IPS-20b (cell line): ENCODE results near the gene IGF2BP3.

Source experiments
- H3K27ac ChIP-seq: one replicate; pipeline ENCODE4 v1.5.1; 2013; ENCODE audit warnings: low read length
- H3K27me3 ChIP-seq: 2 replicates; pipeline ENCODE4 v1.6.1; 2013; ENCODE audit warnings: mild to moderate bottlenecking, low read length, inconsistent platforms; ENCODE audit not compliant: insufficient read depth
- H3K36me3 ChIP-seq: 2 replicates; pipeline ENCODE4 v1.6.1; 2013; ENCODE audit warnings: low read depth, mild to moderate bottlenecking, inconsistent platforms, low read length, moderate library complexity; ENCODE audit not compliant: insufficient read depth
- H3K4me1 ChIP-seq: 2 replicates; pipeline ENCODE4 v1.6.1; 2013; ENCODE audit warnings: mild to moderate bottlenecking, control low read depth, inconsistent platforms, low read length, moderate library complexity; ENCODE audit not compliant: insufficient read depth
- H3K4me3 ChIP-seq: 2 replicates; pipeline ENCODE4 v1.5.1; 2013; ENCODE audit warnings: mild to moderate bottlenecking, low read length, inconsistent platforms
- H3K9ac ChIP-seq: 2 replicates; pipeline ENCODE4 v1.6.1; 2013; ENCODE audit warnings: low read depth, mild to moderate bottlenecking, inconsistent platforms, low read length, moderate library complexity
- H3K9me3 ChIP-seq: 2 replicates; pipeline ENCODE4 v1.6.1; 2013; ENCODE audit warnings: mild to moderate bottlenecking, low read depth, low read length, inconsistent platforms; ENCODE audit not compliant: insufficient read depth

Gene IGF2BP3

GRCh38 chr7:23394488-23395171, 75.7 kb downstream of the IGF2BP3 start:
- Histone ChIP-seq H3K9me3 (no peaks in the 10 kb centered on the region), H3K36me3 (peaks cover 70% of the 10 kb centered on the region), H3K9ac (no peak overlapping the region), H3K27ac (no peak overlapping the region), H3K27me3 (no peaks in the 10 kb centered on the region), H3K4me1 (peaks cover 5% of the 10 kb centered on the region; the same call in 1 of the 2 replicates), H3K4me3 (no peak overlapping the region)

DNA sequence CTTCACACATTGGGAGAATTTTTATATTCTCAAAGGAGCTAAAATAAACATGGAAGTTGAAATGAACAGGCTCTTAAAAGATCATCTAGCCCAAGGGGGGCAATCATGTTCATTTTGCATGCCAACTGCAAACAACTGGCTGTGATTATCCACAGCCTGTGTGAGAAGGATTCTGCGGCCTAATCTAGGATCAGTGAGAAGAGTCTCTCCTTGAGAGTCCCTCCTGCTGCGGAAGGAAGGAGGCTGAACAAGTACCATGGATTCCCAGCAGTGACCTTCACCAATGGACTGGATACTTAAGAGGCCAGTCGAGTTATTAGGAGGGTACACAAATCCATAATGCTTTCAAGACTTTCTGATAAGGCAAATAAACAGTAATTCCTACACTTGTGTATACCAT, 76.7 kb downstream of the IGF2BP3 start:
- Histone ChIP-seq H3K9ac (no peak overlapping the region), H3K27ac (no peak overlapping the region), H3K4me1 (peaks cover 5% of the 10 kb centered on the region; the same call in 1 of the 2 replicates), H3K36me3 (peaks cover 75% of the 10 kb centered on the region), H3K27me3 (no peaks in the 10 kb centered on the region), H3K4me3 (no peak overlapping the region), H3K9me3 (no peaks in the 10 kb centered on the region)

DNA sequence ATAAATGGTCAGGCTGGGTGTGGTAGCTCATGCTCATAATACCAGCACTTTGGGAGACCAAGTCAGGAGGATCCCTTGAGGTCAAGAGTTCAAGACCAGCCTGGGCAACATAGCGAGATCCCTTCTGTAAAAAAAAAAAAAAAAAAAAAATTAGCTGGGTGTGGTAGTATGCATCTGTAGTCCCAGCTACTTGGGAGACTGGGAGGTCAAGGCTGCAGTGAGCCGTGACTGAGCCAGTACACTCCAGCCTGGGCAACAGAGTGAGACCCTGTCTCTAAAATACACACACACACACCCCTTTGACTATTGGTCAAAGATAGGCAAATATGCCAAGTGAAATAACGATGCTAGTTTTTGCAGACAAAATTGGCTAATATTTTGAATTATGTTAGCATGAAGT, 80.6 kb downstream of the IGF2BP3 start:
- Histone ChIP-seq H3K36me3 (peaks cover 84% of the 10 kb centered on the region), H3K9me3 (no peaks in the 10 kb centered on the region), H3K4me1 (peaks cover 5% of the 10 kb centered on the region; the same call in 1 of the 2 replicates), H3K9ac (no peak overlapping the region), H3K27ac (no peak overlapping the region), H3K4me3 (no peak overlapping the region), H3K27me3 (no peaks in the 10 kb centered on the region)

DNA sequence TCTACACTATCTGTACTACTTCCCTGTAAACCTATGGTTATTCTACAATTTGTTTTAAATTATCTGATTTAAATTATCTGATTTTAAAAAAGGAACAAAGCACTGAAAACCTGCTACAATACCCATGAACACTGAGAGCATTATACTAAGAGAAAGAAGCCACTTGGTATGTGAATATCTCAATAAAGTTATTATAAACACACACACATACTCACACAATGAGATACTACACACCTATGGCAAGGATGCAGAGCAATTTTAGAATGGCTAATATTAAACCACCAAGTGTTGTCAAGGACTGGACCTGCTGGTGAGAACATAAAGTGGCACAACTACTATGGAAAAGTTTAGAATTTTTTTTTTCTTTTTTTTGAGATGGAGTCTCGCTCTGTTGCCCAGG, 82.7 kb downstream of the IGF2BP3 start:
- Histone ChIP-seq H3K4me3 (no peak overlapping the region), H3K27ac (no peak overlapping the region), H3K36me3 (peaks cover 75% of the 10 kb centered on the region), H3K4me1 (peaks cover 5% of the 10 kb centered on the region; the same call in 1 of the 2 replicates), H3K9ac (no peak overlapping the region), H3K27me3 (no peaks in the 10 kb centered on the region), H3K9me3 (no peaks in the 10 kb centered on the region)

DNA sequence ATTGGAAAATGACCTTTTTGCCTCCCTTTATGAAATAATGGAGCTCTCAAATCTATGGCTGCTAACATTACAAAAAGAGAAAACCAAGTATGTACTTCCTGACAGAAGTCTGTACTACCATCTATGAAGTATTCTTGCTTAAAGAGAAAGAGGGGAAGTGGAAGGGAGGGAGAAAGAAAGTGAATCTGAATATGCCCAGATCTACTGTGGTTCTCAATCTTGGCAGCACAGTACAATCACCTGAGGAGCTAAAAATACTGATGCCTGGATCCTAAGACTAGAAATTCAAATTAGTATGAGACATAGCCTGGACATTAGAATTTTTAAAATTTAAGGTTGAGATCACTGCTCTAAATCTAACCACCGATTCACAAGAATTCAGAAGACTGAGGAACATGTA, 85.2 kb downstream of the IGF2BP3 start:
- Histone ChIP-seq H3K27ac (no peak overlapping the region), H3K36me3 (peaks cover 72% of the 10 kb centered on the region)

GRCh38 chr7:23383225-23383624, 87.1 kb downstream of the IGF2BP3 start:
- no peaks in the 10 kb centered on the region for H3K9me3 ChIP-seq
- no peak overlapping the region for H3K4me3 ChIP-seq
- H3K27me3 ChIP-seq: no peaks in the 10 kb centered on the region
- no peak overlapping the region for H3K27ac ChIP-seq
- peaks cover 67% of the 10 kb centered on the region for H3K36me3 ChIP-seq
- no peaks in the 10 kb centered on the region for H3K4me1 ChIP-seq
- no peak overlapping the region for H3K9ac ChIP-seq

More for the DNA sequence above, 85.2 kb downstream of the IGF2BP3 start:
- H3K4me1 ChIP-seq: no peaks in the 10 kb centered on the region
- no peak overlapping the region for H3K4me3 ChIP-seq
- no peaks in the 10 kb centered on the region for H3K9me3 ChIP-seq
- no peak overlapping the region for H3K9ac ChIP-seq
- no peaks in the 10 kb centered on the region for H3K27me3 ChIP-seq

GRCh38 chr7:23380961-23381360, 89.3 kb downstream of the IGF2BP3 start:
- H3K9me3 ChIP-seq: no peaks in the 10 kb centered on the region
- no peak overlapping the region for H3K9ac ChIP-seq
- no peak overlapping the region for H3K27ac ChIP-seq
- H3K4me3 ChIP-seq: no peak overlapping the region
- no peaks in the 10 kb centered on the region for H3K27me3 ChIP-seq
- peaks cover 48% of the 10 kb centered on the region for H3K36me3 ChIP-seq
- H3K4me1 ChIP-seq: no peaks in the 10 kb centered on the region

- H3K27ac ChIP-seq: no peak overlapping the region
- H3K9ac ChIP-seq: no peak overlapping the region
- peaks cover 50% of the 10 kb centered on the region for H3K36me3 ChIP-seq
- H3K4me1 ChIP-seq: no peaks in the 10 kb centered on the region
- H3K4me3 ChIP-seq: no peak overlapping the region
- H3K27me3 ChIP-seq: no peaks in the 10 kb centered on the region
- H3K9me3 ChIP-seq: no peaks in the 10 kb centered on the region
Measured at GRCh38 chr7:23380556-23380955, 89.7 kb downstream of the IGF2BP3 start.

- H3K27ac ChIP-seq: no peak overlapping the region
- H3K9ac ChIP-seq: no peak overlapping the region
- H3K4me3 ChIP-seq: no peak overlapping the region
- H3K4me1 ChIP-seq: no peaks in the 10 kb centered on the region
- peaks cover 49% of the 10 kb centered on the region for H3K36me3 ChIP-seq
- no peaks in the 10 kb centered on the region for H3K9me3 ChIP-seq
- no peaks in the 10 kb centered on the region for H3K27me3 ChIP-seq
Measured at GRCh38 chr7:23378996-23379395, 91.3 kb downstream of the IGF2BP3 start.

- H3K4me1 ChIP-seq: no peaks in the 10 kb centered on the region
- peaks cover 49% of the 10 kb centered on the region for H3K36me3 ChIP-seq
- H3K27me3 ChIP-seq: no peaks in the 10 kb centered on the region
- H3K4me3 ChIP-seq: no peak overlapping the region
- no peak overlapping the region for H3K9ac ChIP-seq
- no peak overlapping the region for H3K27ac ChIP-seq
- H3K9me3 ChIP-seq: no peaks in the 10 kb centered on the region
Measured at GRCh38 chr7:23377134-23377533, 93.2 kb downstream of the IGF2BP3 start.

DNA sequence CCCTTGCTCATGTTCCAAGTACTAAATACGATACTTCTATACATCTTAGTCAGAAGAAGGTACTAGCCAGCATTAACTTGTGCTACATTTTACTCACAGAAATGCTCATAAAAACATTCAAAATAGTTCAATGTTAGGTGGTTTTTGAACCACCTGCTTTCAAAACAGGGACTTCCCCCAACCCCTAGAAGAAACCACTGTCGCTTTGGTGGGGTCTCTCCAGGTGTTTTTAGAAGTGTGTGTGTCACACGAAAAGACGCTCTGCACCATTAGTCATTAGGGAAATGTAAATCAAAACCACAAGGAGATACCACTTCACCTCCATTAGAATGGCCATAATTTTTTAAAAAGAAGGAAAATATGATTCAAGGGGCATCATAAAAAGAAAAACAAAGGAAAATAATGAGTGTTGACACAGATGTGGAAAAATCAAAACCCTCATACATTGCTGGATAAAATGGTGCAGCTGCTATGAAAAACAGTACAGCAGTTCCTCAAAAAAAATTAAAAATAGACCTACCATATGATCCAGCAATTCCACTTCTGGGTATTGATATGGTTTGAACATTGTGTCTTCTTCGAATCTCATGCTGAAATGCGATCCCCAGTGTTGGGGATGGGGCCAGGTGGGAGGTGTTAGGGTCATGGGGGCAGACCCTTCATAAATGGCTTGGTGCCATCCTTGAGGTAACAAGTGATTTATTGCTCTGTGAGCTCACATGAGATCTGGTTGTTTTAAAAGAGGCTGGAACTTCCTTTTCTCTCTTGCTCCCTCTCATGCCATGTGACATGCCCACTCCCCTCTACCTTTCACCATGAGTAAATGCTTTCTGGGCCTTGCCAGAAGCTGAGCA, 96.9 kb downstream of the IGF2BP3 start:
- no peaks in the 10 kb centered on the region for H3K9me3 ChIP-seq
- H3K4me1 ChIP-seq: no peaks in the 10 kb centered on the region
- H3K36me3 ChIP-seq: peaks cover 46% of the 10 kb centered on the region
- H3K9ac ChIP-seq: no peak overlapping the region
- no peaks in the 10 kb centered on the region for H3K27me3 ChIP-seq
- H3K4me3 ChIP-seq: no peak overlapping the region
- H3K27ac ChIP-seq: no peak overlapping the region

GRCh38 chr7:23372611-23373010, 97.7 kb downstream of the IGF2BP3 start:
- Histone ChIP-seq H3K27me3 (no peaks in the 10 kb centered on the region), H3K9ac (no peak overlapping the region), H3K4me3 (no peak overlapping the region), H3K9me3 (no peaks in the 10 kb centered on the region), H3K4me1 (no peaks in the 10 kb centered on the region), H3K36me3 (peaks cover 54% of the 10 kb centered on the region), H3K27ac (no peak overlapping the region)
